Thyroid gland (tissue), 4 donors: ENCODE data around the gene DYNLT2.

Source experiments
- POLR2A ChIP-seq, 2 donors: fragments of 450-650 bp; IDR thresholded peaks; one replicate each; pipeline ENCODE4 v1.6.1; 2017; ENCODE audit warnings: antibody characterized with exemption in 2 of 2, mild to moderate bottlenecking in 2 of 2, moderate library complexity in 1 of 2
- TF ChIP-seq, protein P1 (sequence below), 6 experiments: fragments of 200-600 bp in 3 of 6; fragments of 450-650 bp in 3 of 6; sonication (generic) in 3 of 6; IDR thresholded peaks; one replicate each; pipeline ENCODE4 v1.5.1; 2016 to 2019; ENCODE audit warnings: antibody characterized with exemption in 6 of 6, mild to moderate bottlenecking in 2 of 6, inconsistent platforms in 1 of 6, moderate library complexity in 1 of 6

DNA sequence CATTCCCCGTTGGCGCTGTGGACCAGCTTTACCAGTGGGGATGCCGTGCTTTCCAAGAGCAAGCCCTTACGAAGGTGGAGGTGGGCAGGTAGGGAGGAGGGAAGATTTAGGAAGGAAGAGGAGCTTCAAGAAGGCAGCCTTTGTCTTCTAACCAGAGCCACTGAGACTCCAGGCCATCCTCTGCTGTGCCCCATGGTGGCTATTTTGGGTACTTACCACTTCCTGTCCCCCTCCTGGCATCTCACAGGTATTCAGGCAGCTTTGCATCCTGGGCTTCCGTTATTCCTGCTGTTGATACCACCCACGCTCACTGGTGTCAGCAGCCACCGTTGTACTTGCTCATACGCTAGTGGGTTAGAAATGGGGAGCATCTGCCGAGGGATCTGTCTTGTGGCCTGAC, 23.0 kb upstream of the DYNLT2 start:
- TF ChIP-seq POLR2A (IDR thresholded peaks at IDR 0.05) = no peak
- TF ChIP-seq, protein P1, sequence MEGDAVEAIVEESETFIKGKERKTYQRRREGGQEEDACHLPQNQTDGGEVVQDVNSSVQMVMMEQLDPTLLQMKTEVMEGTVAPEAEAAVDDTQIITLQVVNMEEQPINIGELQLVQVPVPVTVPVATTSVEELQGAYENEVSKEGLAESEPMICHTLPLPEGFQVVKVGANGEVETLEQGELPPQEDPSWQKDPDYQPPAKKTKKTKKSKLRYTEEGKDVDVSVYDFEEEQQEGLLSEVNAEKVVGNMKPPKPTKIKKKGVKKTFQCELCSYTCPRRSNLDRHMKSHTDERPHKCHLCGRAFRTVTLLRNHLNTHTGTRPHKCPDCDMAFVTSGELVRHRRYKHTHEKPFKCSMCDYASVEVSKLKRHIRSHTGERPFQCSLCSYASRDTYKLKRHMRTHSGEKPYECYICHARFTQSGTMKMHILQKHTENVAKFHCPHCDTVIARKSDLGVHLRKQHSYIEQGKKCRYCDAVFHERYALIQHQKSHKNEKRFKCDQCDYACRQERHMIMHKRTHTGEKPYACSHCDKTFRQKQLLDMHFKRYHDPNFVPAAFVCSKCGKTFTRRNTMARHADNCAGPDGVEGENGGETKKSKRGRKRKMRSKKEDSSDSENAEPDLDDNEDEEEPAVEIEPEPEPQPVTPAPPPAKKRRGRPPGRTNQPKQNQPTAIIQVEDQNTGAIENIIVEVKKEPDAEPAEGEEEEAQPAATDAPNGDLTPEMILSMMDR (IDR thresholded peaks at IDR 0.05) = no peak
